HG03097 (cell line): ENCODE results near the gene FERMT2.

Experiments
- ATAC-seq: cut with Tn5 transposase; IDR thresholded peaks from one replicate; pipeline ENCODE4 v1.9.1; 2021; ENCODE audit not compliant: unreplicated experiment, low FRiP score

The FERMT2 gene, protein sequence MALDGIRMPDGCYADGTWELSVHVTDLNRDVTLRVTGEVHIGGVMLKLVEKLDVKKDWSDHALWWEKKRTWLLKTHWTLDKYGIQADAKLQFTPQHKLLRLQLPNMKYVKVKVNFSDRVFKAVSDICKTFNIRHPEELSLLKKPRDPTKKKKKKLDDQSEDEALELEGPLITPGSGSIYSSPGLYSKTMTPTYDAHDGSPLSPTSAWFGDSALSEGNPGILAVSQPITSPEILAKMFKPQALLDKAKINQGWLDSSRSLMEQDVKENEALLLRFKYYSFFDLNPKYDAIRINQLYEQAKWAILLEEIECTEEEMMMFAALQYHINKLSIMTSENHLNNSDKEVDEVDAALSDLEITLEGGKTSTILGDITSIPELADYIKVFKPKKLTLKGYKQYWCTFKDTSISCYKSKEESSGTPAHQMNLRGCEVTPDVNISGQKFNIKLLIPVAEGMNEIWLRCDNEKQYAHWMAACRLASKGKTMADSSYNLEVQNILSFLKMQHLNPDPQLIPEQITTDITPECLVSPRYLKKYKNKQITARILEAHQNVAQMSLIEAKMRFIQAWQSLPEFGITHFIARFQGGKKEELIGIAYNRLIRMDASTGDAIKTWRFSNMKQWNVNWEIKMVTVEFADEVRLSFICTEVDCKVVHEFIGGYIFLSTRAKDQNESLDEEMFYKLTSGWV

DNA sequence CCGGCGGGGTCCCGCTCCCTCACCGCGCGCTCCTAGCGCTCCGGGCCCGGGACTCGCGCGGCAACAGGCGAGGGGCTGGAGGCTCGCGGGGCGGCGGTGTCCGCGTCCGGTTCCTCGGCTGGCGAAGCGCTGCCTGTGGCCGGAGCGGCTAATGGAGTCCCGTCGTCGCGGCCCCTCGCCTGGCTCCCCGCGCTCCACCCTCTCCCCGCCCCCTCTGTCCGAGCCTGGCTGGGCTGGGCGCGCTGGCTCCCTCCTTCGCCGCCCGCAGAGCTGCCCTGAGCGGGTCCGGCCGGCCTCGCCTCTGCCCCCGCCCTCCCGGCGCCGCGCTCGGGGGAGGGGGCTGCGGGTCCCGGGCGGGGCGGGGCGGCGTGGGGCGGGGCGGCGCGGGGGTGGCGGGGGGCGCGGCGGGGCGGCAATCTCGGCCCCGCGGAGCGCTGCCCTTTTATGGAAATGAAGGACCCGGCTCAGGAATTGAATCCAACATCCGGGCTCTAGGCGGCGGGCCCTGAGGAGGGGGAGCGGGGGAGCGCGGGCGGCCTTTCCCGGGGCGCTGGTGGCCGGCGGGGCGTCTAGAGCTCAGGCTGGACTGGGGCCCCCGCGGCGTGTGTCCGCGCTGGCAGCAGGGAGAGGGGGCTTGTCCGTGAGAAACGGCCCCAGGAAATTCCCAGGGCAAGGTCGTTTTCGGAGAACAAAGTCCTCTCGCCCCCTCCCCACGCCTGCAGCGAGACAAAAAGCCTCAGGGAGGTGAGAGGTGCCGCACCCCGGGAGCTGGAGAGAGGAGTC lies at the start of gene FERMT2:
Gene FERMT2, minus strand, starts transcription at position 153 of the 783 bp plus-strand sequence. CDS start 482 bp downstream, outside the sequence.
- no peak for ATAC-seq

DNA sequence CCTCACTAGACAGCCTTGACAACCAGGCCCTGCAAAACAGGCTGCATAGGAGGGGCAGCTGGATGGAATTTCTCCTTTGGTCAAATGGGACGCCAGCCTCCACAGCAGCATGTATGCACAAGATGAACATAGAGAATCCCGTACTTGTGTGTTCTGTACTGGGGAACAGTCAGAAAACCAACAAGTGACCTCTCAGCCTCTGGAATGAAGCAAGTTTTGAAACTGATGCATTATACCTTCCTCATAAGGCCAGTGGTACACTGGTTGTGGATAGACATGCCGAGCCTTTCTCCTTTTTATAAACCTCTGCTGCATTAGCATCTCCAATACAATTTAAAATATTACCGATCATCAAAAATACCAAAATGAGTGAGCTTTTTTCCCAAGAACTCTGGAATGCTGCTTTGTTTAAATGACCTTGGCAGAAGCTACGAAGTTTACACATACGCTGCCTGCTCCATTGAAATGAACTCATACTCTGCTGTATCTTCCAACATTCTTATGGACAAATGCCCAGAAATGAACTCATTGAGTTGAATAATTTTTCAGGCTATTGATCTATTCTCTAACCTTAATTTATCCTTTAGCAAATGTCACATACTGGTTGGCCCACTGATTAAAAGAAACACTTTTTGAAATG lies 47.6 kb upstream of the FERMT2 start:
- no peak for ATAC-seq

DNA sequence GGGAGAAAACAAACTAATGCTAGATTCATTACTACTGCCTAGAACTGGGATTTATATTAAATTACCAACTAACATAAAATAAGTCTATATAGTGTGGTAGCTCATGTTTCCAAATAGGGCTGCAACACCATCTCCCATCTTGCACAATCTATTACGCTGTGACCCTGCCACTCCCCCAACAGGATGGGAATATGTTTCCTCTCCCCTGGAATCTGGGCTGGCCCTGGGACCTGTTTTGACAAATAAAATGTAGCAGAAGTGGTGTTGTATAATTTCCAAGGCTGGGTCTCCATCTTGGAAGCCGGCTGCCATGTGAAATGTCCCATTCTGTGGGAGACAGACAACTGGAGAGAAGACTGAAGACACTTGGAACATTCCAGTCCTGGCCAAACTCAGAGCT lies 45.6 kb upstream of the FERMT2 start:
- no peak for ATAC-seq

DNA sequence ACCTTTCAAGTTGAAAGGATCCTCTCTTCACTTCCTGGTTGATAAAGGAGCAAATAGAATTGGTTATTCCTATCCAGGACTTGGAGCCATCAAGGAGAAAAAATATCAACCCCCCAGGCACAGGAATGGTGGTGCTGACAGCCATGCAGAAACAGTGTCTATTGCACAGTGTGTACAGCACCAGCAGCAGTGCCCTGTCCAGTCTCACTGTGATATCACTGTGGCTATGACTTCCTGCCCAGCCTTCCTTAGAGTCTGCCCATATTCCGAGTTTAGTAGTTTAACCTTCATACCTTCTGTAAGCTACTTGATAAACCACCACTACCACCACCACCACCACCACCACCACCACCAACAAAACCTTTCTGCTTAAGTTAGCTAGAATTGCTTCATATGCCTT lies 45.1 kb upstream of the FERMT2 start:
- no peak for ATAC-seq

DNA sequence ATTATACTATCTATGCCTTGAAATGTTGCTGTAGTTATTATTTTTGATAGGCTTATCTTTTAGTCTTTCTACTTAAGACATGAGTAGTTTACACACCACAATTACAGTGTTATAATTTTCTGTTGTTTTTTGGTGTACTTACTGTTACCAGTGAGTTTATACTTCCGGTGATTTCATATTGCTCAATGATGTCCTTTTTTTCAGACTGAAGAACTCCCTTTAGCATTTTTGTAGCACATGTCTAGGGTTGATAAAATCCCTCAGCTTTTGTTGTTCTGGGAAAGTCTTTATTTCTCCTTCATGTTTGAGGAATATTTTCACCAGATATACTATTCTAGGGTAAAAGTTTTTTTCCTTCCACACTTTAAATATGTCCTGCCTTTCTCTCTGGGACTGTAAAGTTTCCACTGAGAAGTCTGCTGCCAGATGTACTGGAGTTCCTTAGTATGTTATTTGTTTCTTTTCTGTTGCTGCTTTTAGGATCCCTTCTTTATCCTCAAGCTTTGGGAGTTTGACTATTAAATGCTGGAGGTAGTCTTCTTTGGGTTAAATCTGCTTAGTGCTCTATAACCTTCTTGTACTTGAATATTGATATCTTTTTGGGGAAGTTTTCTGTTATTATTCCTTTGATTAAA lies 41.5 kb upstream of the FERMT2 start:
- ATAC-seq, result no peak

DNA sequence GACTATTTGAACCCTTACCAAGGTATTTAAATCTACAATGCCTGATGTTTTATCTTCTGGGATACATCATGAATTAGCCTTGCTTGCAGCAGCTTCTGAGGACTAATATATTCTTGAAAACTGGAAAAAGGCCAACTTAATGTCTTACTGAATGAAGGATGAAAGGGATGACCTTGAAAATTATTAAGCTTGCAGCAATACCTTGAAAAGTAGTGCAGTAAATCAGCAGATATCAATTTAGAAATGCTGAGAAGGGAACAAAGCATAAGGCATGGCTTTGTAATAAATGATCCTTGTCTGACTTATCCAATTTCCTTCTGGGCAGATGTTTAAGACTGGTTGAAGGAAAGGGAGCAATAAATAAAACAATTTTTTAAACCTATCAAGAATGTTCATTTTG lies 37.3 kb upstream of the FERMT2 start:
- no peak for ATAC-seq

DNA sequence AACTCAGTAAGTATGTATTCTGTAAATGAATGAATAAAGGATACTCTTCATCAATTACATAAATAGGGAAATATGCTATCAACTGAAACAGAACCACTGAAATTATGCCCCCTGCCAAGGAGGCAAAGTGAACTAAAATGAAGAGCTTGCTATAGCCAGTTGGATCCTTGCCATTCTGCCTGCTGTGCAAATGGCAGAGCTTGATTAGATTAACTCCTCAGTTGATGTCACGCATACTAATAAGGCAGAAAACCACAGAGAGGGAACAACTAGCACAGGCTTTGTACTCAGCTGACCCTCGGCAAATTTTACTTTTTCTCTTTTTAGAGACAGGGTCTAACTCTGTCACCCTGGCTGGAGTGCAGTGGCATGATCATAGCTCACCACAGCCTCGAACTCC lies 36.7 kb upstream of the FERMT2 start:
- no peak for ATAC-seq

DNA sequence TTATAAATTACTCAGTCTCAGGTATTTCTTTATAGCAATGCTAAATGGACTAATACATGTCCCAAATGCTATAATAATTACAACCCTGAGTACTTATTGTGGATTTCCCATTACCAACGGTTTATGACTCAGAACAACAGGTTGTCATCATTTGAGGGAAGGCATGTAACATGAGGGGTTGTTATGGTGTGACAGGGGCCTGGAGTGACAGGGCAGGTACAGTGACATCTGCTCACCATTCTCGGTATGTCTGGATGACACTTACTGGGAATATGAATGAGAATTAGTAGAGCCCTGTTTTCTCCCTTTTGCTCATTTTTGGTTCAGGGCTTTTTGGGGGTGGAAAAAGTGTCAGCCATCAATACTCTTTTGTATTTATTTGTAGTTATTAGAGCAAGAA lies 36.2 kb upstream of the FERMT2 start:
- ATAC-seq, result no peak

DNA sequence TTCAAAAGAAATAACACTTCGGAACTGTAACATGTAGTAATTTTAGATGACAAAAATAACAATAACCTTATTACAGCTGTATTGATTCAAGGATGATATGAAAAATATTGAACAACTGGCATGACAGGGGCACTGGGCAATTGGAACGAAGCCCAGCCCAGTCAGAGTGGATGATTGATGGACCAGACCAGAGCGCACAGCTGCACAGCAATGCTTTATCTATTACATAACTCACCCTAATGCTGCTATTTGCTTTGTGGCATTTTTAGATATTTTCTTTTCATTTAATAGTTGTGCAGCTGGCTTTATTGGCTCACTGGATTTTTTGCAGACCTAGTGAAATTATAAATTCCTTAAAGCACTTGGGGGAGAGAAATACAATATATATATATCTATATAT lies 26.9 kb upstream of the FERMT2 start:
- ATAC-seq, result no peak

DNA sequence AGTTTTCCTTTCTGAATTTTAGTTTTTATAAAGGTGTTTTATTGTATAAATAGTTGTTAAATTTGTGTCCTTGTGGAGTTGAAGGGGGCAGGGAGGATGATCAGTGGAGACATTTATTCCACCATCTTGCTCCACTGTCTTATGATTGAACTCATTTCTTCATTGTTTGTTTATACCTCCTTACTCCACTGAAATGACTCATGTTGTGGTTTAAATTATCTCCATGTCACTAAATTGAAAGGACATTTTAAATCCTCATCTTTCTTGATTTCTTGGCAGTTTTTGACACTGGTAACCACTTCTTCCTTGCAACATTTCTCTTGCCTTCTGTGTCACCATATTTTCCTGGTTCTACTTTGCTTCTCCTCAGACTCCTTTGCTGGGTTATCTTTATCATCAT lies 23.6 kb upstream of the FERMT2 start:
- ATAC-seq, result no peak

DNA sequence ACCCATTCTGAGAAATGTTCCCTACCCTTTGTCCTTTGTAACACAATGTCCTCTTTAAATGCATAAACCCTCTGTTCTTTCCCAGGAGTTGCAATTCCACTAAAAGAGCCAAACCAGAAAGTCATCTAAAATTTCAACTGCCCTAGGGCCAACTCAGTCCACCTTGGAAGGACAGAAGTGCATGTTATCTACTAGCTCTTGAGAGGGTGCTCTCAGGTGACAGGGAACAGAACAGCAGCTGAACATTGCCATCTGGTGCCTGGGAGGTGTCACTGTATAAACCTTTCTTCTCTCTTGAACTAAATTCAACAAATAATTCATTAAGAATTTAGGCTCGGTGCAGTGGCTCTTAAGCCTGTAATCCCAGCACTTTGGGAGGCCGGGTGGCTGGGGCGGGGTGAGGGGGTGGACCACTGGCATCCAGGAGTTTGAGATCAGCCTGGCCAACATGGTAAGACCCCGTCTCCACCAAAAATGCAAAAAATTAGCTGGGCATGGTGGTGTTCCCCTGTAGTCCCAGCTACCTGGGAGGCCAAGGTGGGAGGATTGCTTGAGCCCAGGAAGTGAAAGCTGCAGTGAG lies 10.3 kb upstream of the FERMT2 start:
- no peak for ATAC-seq

DNA sequence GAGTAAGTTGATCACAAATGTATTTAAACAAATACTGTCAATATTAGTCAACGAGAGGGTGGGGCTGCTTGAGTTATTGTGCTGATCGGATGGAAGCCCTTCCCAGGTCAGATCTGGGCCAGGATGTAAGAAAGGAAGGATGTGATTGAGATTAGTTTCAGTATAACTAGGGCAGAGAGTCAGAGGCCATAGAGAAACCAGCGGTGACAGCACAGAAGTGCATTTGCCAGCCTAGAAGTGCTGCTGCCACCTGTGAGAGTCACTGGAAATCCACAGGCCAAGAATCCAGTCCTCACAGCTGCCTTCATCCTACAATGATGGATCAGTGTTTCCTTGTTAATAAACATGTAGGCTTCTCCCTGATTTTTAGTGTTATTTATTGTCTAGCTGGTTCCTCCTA lies 9.8 kb upstream of the FERMT2 start:
- no peak for ATAC-seq

DNA sequence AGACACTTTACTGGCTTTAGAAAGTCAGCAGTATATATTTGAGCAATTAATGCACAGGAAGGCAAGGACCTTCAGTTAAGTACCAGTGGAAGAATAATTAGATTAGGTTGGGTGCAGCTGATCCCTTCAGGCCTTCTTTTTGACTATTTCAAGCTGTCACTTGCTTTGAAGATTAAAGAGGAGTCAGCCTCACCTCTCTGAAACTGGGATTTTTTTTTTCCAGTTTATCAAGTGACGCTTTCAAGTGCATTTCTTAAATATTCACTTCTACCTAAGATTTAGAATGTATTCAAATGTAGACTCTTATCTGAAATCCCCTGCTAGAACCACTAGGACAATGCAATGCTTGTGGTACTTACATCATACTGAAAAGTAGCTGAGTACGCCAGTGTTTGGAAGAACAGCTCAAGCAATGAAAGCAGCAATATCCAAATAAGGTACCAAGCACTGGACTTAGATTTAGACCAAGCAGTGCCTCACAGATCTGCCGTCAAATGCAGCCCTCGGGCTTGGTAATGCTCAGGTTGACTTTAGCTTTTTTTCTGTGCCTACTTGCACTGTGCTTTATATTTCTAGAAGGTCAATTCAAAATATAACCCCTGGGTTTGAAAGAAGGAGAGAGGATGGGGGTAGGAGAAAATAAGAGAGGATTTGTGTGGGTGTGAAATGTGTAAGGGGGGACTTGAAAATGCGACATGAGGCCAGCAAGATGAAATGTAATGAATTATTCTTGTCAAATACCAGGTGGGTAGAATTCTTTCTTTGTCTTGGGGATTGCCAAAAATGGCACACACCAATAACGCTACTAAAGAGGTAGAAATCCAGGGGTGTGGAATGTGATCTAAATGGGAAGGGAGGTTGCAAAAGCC lies 3.7 kb upstream of the FERMT2 start:
- ATAC-seq, result no peak

DNA sequence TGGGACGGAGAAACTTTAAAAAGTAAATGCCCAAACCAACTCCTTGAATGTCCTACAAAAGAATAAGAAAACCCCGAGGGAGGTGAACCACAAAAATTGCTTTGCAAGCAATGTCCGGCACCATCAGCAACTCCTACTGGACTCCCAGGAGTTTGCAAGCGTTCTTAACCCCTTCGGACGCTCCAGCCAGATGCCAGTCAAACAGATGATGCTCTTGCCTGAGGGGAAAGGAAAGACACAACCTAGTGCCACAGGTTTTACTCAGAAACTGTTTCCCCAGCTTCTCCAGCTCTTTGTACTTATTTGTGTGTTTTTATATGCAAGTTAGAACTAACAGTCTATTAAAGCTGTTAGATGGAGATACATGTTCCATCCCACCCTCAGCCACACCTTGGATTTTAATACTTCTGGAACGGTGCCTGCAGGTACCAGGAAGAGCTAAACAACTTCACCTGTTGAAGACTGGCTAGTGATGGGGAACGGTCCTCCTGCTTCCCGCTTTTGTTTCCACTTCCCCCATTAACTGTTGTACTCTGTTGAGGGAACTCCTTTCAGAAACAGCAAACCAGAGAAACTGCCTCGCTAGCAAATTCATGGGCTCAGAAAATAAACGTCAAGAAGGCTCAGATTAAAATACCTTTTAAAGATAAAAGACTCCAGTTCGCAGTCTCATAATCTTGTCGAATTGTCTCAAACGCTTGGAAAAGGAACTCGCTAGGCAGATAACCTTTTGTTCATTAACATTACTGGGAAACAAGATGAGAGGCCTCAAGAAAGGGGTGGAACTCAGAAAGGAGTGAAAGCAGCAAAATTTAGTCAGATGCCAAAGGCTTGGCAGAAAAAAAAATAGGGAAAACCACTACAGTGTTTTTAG lies 1.1 kb upstream of the FERMT2 start:
- ATAC-seq, result no peak

DNA sequence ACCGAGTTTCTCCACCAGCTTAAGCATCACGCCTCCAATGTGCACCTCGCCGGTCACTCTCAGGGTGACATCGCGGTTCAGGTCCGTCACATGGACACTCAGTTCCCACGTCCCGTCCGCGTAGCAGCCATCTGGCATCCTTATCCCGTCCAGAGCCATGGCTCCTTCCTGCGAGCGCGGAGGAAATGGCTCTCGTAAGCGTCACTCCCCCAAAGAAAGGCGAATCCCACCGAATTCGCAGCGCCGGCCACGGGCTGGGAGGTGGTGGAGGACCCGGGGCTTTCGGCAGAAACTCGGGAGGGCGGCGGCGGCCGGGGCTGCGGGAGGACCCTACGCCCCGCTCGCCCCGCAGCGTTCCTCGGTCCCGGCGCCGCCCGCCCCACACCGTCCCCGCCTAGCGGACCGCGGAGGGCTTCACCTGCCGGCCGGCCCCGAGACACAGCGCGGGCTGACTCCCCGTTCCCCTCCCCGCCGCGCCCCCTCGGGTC lies 396 bp downstream of the FERMT2 start:
- ATAC-seq, result no peak

DNA sequence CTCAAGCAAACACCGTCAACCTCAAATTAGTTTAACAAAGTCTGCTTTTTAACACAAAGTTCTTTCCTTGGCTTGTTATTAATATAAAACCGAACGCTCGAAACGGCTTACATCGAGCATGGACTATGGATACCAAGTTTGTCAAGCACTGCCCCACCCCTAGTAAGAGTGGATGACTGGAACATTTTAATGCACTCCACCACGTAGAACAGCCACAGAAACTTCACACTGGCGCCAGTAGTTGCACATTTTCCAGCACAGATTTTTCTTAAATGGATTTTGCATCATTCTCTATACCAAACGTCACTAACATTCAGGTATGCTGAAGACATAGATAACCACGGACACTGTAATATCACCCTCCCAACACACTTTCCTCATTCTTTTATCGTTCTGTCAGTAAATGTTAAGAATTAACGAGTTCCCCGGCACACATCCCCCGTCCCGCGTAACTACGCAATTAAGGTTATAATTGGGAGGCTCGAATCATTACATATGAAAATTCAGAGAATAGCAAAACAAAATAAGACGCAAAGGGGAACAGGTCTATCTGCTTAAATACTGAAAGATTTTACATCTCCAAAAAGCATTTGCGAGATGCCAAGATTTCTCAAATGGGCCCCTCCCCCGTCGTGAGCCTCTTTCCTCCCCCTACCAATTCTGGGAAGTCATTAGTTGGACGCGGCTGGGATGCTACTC lies 990 bp downstream of the FERMT2 start:
- no peak for ATAC-seq

DNA sequence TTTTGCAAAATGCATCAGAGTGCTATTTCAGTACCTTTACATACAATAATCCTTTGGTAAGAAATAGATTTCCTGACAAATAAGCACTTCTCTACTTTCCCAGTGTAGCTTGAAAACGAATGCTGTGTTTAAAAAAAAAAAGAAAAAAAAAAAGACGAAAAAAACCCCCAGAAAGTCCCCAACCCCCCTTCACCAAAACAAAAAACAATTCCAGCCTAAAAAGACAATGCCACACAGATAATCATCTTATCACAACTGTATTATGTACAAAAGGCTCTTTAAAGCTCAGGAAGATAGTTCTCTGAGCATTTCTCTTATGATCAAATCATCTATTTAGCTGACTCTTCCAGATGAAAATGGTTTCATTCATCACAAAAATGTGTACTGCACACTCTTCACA lies 1.6 kb downstream of the FERMT2 start:
- ATAC-seq, result no peak
